RWPE2 (cell line): ENCODE measurements around the gene SIK3.
"Not testable (repeated sequence)": the region's sequence is repeated elsewhere in the genome, so short reads cannot be mapped to it uniquely, and the experiment has no call there.

Experiments
- ATAC-seq: fragments of 200-7000 bp; cut with Tn5 transposase; 3 replicates; pipeline ENCODE4 v1.9.1; 2021; ENCODE audit warnings: low read depth
- DNase-seq: peaks from one replicate; pipeline ENCODE4 v3.0.0-alpha.2; 2020; ENCODE audit warnings: low spot score
- H3K27ac ChIP-seq: fragments of 450-650 bp; 2 replicates; pipeline ENCODE4 v1.5.1; 2017; ENCODE audit warnings: mild to moderate bottlenecking; ENCODE audit not compliant: poor library complexity, severe bottlenecking
- H3K27me3 ChIP-seq: fragments of 250-450 bp; sonication (Bioruptor Pico); 2 replicates; pipeline ENCODE4 v1.5.1; 2021; ENCODE audit warnings: mild to moderate bottlenecking, moderate library complexity; ENCODE audit not compliant: insufficient read depth, poor library complexity, severe bottlenecking
- H3K36me3 ChIP-seq: fragments of 250-450 bp; sonication (Bioruptor Pico); 2 replicates; pipeline ENCODE4 v1.5.1; 2020; ENCODE audit warnings: low read depth, mild to moderate bottlenecking, moderate library complexity
- H3K4me1 ChIP-seq: fragments of 250-450 bp; sonication (Bioruptor Pico); 2 replicates; pipeline ENCODE4 v1.5.1; 2021; ENCODE audit warnings: mild to moderate bottlenecking, moderate library complexity; ENCODE audit not compliant: insufficient read depth, poor library complexity, severe bottlenecking
- H3K4me3 ChIP-seq: fragments of 250-450 bp; sonication (Bioruptor Pico); 2 replicates; pipeline ENCODE4 v1.5.1; 2021; ENCODE audit warnings: mild to moderate bottlenecking, moderate library complexity; ENCODE audit not compliant: severe bottlenecking
- H3K9me3 ChIP-seq: fragments of 250-450 bp; sonication (Bioruptor Pico); 2 replicates; pipeline ENCODE4 v1.5.1; 2021; ENCODE audit warnings: mild to moderate bottlenecking, moderate library complexity; ENCODE audit not compliant: severe bottlenecking
- CTCF ChIP-seq: fragments of 450-650 bp; IDR thresholded peaks from one replicate; pipeline ENCODE4 v1.5.1; 2017; ENCODE audit warnings: mild to moderate bottlenecking, moderate library complexity; ENCODE audit not compliant: poor library complexity, severe bottlenecking

The SIK3 gene

GRCh38 chr11:117026593-117027330, 71.5 kb downstream of the SIK3 start:
- Histone ChIP-seq H3K9me3 (no peaks in the 10 kb centered on the region), H3K27me3 (no peaks in the 10 kb centered on the region), H3K27ac (no peak overlapping the region), H3K4me3 (no peak overlapping the region), H3K36me3 (no peaks in the 10 kb centered on the region), H3K4me1 (peaks cover 10% of the 10 kb centered on the region)
- no peak for TF ChIP-seq CTCF
- no peak for DNase-seq
- ATAC-seq: peak; percentile 88

GRCh38 chr11:117023707-117024106, 74.5 kb downstream of the SIK3 start:
- H3K27ac ChIP-seq, H3K27me3 ChIP-seq, H3K9me3 ChIP-seq, H3K36me3 ChIP-seq, DNase-seq, ATAC-seq, H3K4me3 ChIP-seq: not testable (repeated sequence)
- peaks cover 10% of the 10 kb centered on the region for H3K4me1 ChIP-seq

- peaks cover 10% of the 10 kb centered on the region for H3K4me1 ChIP-seq
- TF ChIP-seq CTCF: no peak
Observed at GRCh38 chr11:117023178-117023577, 75.0 kb downstream of the SIK3 start.

GRCh38 chr11:117022526-117022925, 75.7 kb downstream of the SIK3 start:
- no peak for ATAC-seq
- no peaks in the 10 kb centered on the region for H3K9me3 ChIP-seq
- DNase-seq: no peak
- H3K4me3 ChIP-seq: no peak overlapping the region
- H3K27ac ChIP-seq: no peak overlapping the region
- no peak for TF ChIP-seq CTCF
- H3K27me3 ChIP-seq: no peaks in the 10 kb centered on the region
- no peaks in the 10 kb centered on the region for H3K36me3 ChIP-seq
- peaks cover 14% of the 10 kb centered on the region for H3K4me1 ChIP-seq

More at GRCh38 chr11:117023178-117023577, 75.0 kb downstream of the SIK3 start:
- H3K9me3 ChIP-seq: no peaks in the 10 kb centered on the region
- ATAC-seq (no peak), DNase-seq (no peak)
- no peaks in the 10 kb centered on the region for H3K27me3 ChIP-seq
- no peaks in the 10 kb centered on the region for H3K36me3 ChIP-seq
- H3K27ac ChIP-seq: no peak overlapping the region
- no peak overlapping the region for H3K4me3 ChIP-seq

GRCh38 chr11:117020869-117021564, 77.2 kb downstream of the SIK3 start:
- no peak overlapping the region for H3K4me3 ChIP-seq
- H3K9me3 ChIP-seq: no peaks in the 10 kb centered on the region
- peaks cover 3% of the 10 kb centered on the region for H3K4me1 ChIP-seq
- H3K36me3 ChIP-seq: no peaks in the 10 kb centered on the region
- DNase-seq (no peak), ATAC-seq (no peak)
- TF ChIP-seq CTCF: no peak
- no peaks in the 10 kb centered on the region for H3K27me3 ChIP-seq
- H3K27ac ChIP-seq: no peak overlapping the region
